ENCODE results near the gene ENDOV. TPM values are rescaled to one million over a fixed set of nuclear protein-coding genes. Genes with fewer than 3 reads are reported as not detected.

ENDOV gene
- polyA plus RNA-seq, 2 of the 4 experiments (the other 2 are of a cell fraction) = 33.2 to 42.6 TPM

DNA sequence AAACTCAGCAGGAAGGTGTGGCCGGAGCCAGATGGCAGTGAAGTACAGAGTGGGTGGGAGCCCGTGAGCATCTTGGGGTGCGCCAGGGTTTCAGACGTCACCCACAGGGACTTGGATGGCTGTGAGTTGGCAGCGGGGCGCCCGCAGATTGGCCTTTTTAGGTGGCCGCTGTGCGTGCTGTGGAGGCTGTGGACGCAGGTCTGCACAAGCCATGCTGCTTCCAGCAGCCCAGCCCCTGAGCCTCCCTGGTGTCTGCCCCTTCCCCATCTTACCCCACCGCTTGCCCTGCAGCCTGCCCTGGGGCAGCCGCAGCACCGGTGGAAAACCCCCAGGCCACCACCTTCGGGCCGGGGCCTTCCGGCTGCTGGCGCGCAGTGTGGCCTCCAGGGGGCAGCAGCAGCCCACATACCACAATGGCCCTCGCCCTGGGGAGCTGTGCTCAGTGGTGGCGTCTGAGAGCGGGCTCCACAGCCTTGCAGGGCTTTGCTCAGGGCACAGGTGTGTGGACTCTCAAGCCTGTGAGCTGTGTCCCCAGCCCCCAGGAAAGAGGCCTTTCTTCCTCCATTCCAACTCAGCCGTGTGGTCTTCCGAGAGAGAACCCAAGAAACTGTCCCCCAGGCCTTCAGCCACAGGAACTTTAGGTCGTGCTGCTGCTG is 11.8 kb downstream of the ENDOV start (continued):
- TF ChIP-seq ZC3H11A (IDR thresholded peaks at IDR 0.05) = no peak
- no peak for TF ChIP-seq CEBPB (IDR thresholded peaks at IDR 0.05)
- TF ChIP-seq FOSB (CRISPR knock-in tag; IDR thresholded peaks at IDR 0.05) = no peak
- no peak for TF ChIP-seq MAFK (IDR thresholded peaks at IDR 0.05; ENCODE audit: partially characterized antibody)
- TF ChIP-seq HOXB13 (CRISPR knock-in tag; IDR thresholded peaks at IDR 0.05; ENCODE audit: low read depth) = no peak
- no peak for TF ChIP-seq HEYL (CRISPR knock-in tag; IDR thresholded peaks at IDR 0.05)
- TF ChIP-seq FOSL2 (IDR thresholded peaks at IDR 0.05) = no peak
- TF ChIP-seq FOSL2 (CRISPR knock-in tag; IDR thresholded peaks at IDR 0.05) = 0 out of 2 replicates have a peak, but pooled peaks have one; percentile 9
- no peak for TF ChIP-seq EHF (CRISPR knock-in tag; IDR thresholded peaks at IDR 0.05)
- TF ChIP-seq RNF2 (IDR thresholded peaks at IDR 0.05; ENCODE audit: borderline replicate concordance, low read depth) = no peak
- TF ChIP-seq POLR2AphosphoS2 (conservative IDR thresholded peaks at IDR 0.05; ENCODE audit: low read length) = no peak
- TF ChIP-seq CBX8 (IDR thresholded peaks at IDR 0.05) = no peak
- TF ChIP-seq, protein P1, sequence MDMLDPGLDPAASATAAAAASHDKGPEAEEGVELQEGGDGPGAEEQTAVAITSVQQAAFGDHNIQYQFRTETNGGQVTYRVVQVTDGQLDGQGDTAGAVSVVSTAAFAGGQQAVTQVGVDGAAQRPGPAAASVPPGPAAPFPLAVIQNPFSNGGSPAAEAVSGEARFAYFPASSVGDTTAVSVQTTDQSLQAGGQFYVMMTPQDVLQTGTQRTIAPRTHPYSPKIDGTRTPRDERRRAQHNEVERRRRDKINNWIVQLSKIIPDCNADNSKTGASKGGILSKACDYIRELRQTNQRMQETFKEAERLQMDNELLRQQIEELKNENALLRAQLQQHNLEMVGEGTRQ (IDR thresholded peaks at IDR 0.05) = no peak
- TF ChIP-seq RCOR1 (IDR thresholded peaks at IDR 0.05; ENCODE audit: low read depth, low read length) = no peak
- TF ChIP-seq SREBF2 (IDR thresholded peaks at IDR 0.05) = no peak
- TF ChIP-seq MAZ (IDR thresholded peaks at IDR 0.05; ENCODE audit: borderline replicate concordance, low read depth, low read length) = no peak
- 0 out of 2 replicates have a peak, but pooled peaks have one; percentile 13 for TF ChIP-seq MAX (IDR thresholded peaks at IDR 0.05)
- TF ChIP-seq MYC (IDR thresholded peaks at IDR 0.05; ENCODE audit: borderline replicate concordance, low read length) = no peak
- TF ChIP-seq ZSCAN20 (CRISPR knock-in tag; IDR thresholded peaks at IDR 0.05) = no peak
- TF ChIP-seq ELK1 (IDR thresholded peaks at IDR 0.05; ENCODE audit: low read depth, low read length) = no peak
- TF ChIP-seq FOXS1 (CRISPR knock-in tag; IDR thresholded peaks at IDR 0.05) = no peak
- TF ChIP-seq, protein P2, sequence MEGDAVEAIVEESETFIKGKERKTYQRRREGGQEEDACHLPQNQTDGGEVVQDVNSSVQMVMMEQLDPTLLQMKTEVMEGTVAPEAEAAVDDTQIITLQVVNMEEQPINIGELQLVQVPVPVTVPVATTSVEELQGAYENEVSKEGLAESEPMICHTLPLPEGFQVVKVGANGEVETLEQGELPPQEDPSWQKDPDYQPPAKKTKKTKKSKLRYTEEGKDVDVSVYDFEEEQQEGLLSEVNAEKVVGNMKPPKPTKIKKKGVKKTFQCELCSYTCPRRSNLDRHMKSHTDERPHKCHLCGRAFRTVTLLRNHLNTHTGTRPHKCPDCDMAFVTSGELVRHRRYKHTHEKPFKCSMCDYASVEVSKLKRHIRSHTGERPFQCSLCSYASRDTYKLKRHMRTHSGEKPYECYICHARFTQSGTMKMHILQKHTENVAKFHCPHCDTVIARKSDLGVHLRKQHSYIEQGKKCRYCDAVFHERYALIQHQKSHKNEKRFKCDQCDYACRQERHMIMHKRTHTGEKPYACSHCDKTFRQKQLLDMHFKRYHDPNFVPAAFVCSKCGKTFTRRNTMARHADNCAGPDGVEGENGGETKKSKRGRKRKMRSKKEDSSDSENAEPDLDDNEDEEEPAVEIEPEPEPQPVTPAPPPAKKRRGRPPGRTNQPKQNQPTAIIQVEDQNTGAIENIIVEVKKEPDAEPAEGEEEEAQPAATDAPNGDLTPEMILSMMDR (IDR thresholded peaks at IDR 0.05) = peak; percentile 98
- TF ChIP-seq ESRRA (IDR thresholded peaks at IDR 0.05; ENCODE audit: borderline replicate concordance, low read length) = no peak
- TF ChIP-seq HOXB5 (CRISPR knock-in tag; IDR thresholded peaks at IDR 0.05) = no peak
- no peak for TF ChIP-seq KDM1A (IDR thresholded peaks at IDR 0.05; ENCODE audit: low read depth)
- no peak for TF ChIP-seq E2F6 (IDR thresholded peaks at IDR 0.05; ENCODE audit: borderline replicate concordance, low read depth)
- no peak for TF ChIP-seq HDAC2 (IDR thresholded peaks at IDR 0.05)
- peak; percentile 98 to 99 for TF ChIP-seq RAD21 (conservative IDR thresholded peaks at IDR 0.05 in 1 of 2, IDR thresholded peaks at IDR 0.05 in 1 of 2)
- no peak for TF ChIP-seq TFCP2L1 (CRISPR knock-in tag; IDR thresholded peaks at IDR 0.05)
- no peak for TF ChIP-seq CBX2 (IDR thresholded peaks at IDR 0.05; ENCODE audit: borderline replicate concordance, low read depth)
- no peak for TF ChIP-seq EHMT2 (IDR thresholded peaks at IDR 0.05; ENCODE audit: low read depth)
- TF ChIP-seq ATOH8 (CRISPR knock-in tag; IDR thresholded peaks at IDR 0.05; ENCODE audit: low read depth) = no peak
